HG02763 (cell line): ENCODE data around the gene CEBPE.

Source experiments
- ATAC-seq: cut with Tn5 transposase; IDR thresholded peaks from one replicate; pipeline ENCODE4 v1.9.1; 2021; ENCODE audit warnings: mild to moderate bottlenecking, moderate library complexity; ENCODE audit not compliant: unreplicated experiment

The CEBPE gene

GRCh38 chr14:23118506-23119362 lies at the start of gene CEBPE:
TSS of gene CEBPE (minus strand) at chr14:23119255. CDS start at chr14:23119091, 164 bp downstream.
- ATAC-seq, result no peak

- ATAC-seq, result no peak
Observed at GRCh38 chr14:23168246-23168645, 49.2 kb upstream of the CEBPE start.

GRCh38 chr14:23167116-23167847 lies 48.2 kb upstream of the CEBPE start:
- no peak for ATAC-seq

- ATAC-seq, result no peak
Observed at GRCh38 chr14:23164949-23165348, 45.9 kb upstream of the CEBPE start.

GRCh38 chr14:23164250-23164649 lies 45.2 kb upstream of the CEBPE start:
- ATAC-seq, result no peak

GRCh38 chr14:23163830-23164229 lies 44.8 kb upstream of the CEBPE start:
- ATAC-seq, result no peak

- ATAC-seq, result no peak
Observed at GRCh38 chr14:23162800-23163199, 43.7 kb upstream of the CEBPE start.

GRCh38 chr14:23162005-23162404 lies 43.0 kb upstream of the CEBPE start:
- no peak for ATAC-seq

GRCh38 chr14:23160924-23161522 lies 42.0 kb upstream of the CEBPE start:
- ATAC-seq, result no peak

- no peak for ATAC-seq
Observed at GRCh38 chr14:23159532-23159931, 40.5 kb upstream of the CEBPE start.

GRCh38 chr14:23158779-23159178 lies 39.7 kb upstream of the CEBPE start:
- no peak for ATAC-seq

- ATAC-seq, result no peak
Observed at GRCh38 chr14:23154964-23155587, 36.0 kb upstream of the CEBPE start.

- ATAC-seq, result no peak
Observed at GRCh38 chr14:23153851-23154796, 35.1 kb upstream of the CEBPE start.

- ATAC-seq, result no peak
Observed at GRCh38 chr14:23151342-23151741, 32.3 kb upstream of the CEBPE start.

GRCh38 chr14:23149745-23150144 lies 30.7 kb upstream of the CEBPE start:
- ATAC-seq, result no peak

GRCh38 chr14:23148591-23149249 lies 29.7 kb upstream of the CEBPE start:
- no peak for ATAC-seq

GRCh38 chr14:23147676-23148075 lies 28.6 kb upstream of the CEBPE start:
- no peak for ATAC-seq

- no peak for ATAC-seq
Observed at GRCh38 chr14:23146980-23147379, 27.9 kb upstream of the CEBPE start.

GRCh38 chr14:23146351-23146910 lies 27.4 kb upstream of the CEBPE start:
- ATAC-seq, result no peak
